Liver (tissue), 9 donors: ENCODE measurements around the gene NR5A1. TPM values are rescaled to one million over a fixed set of nuclear protein-coding genes. Genes with fewer than 3 reads are reported as not detected.

ENCODE experiments used
- DNase-seq: peaks from one replicate; pipeline ENCODE4 v3.0.0-alpha.2; 2017; ENCODE audit warnings: low spot score
- H3K27ac ChIP-seq, 2 donors: one replicate each; pipeline ENCODE4 v1.7.0; 2013; ENCODE audit warnings: inconsistent platforms in 2 of 2, low read length in 2 of 2, control low read depth in 1 of 2, low read depth in 1 of 2, mild to moderate bottlenecking in 1 of 2
- H3K27me3 ChIP-seq, 4 donors: one replicate each; pipeline versions ENCODE4 v1.6.1 to v1.7.0; 2013; ENCODE audit warnings: low read length in 3 of 4, inconsistent platforms in 1 of 4, mild to moderate bottlenecking in 1 of 4, moderate library complexity in 1 of 4; ENCODE audit not compliant: control insufficient read depth in 4 of 4, insufficient read depth in 4 of 4
- H3K36me3 ChIP-seq, 4 donors: one replicate each; pipeline versions ENCODE4 v1.6.1 to v1.7.0; 2013; ENCODE audit warnings: low read length in 3 of 4, mild to moderate bottlenecking in 3 of 4, low read depth in 1 of 4, moderate library complexity in 1 of 4; ENCODE audit not compliant: control insufficient read depth in 4 of 4, insufficient read depth in 3 of 4
- H3K4me1 ChIP-seq, 4 donors: one replicate each; pipeline versions ENCODE4 v1.6.1 to v1.7.0; 2013; ENCODE audit warnings: low read length in 3 of 4, mild to moderate bottlenecking in 3 of 4, moderate library complexity in 1 of 4; ENCODE audit not compliant: control insufficient read depth in 4 of 4, insufficient read depth in 4 of 4
- H3K4me3 ChIP-seq, 3 donors: one replicate each; pipeline versions ENCODE4 v1.6.1 to v1.7.0; 2013; ENCODE audit warnings: low read length in 3 of 3, control low read depth in 1 of 3, low read depth in 1 of 3, mild to moderate bottlenecking in 1 of 3
- H3K9ac ChIP-seq, 2 donors: one replicate each; pipeline ENCODE4 v1.7.0; 2013; ENCODE audit warnings: low read length in 2 of 2, mild to moderate bottlenecking in 2 of 2, moderate library complexity in 2 of 2, control low read depth in 1 of 2, low read depth in 1 of 2
- H3K9me3 ChIP-seq, 4 donors: one replicate each; pipeline versions ENCODE4 v1.6.1 to v1.7.0; 2013; ENCODE audit warnings: low read length in 3 of 4; ENCODE audit not compliant: control insufficient read depth in 4 of 4
- ATF3 ChIP-seq: IDR thresholded peaks from 2 replicates; pipeline ENCODE4 v1.6.1; 2016; ENCODE audit warnings: antibody characterized with exemption
- CTCF ChIP-seq: fragments of 150-350 bp; IDR thresholded peaks from 2 replicates; pipeline ENCODE4 v1.5.1; 2017; ENCODE audit warnings: improper control_type of control experiment, low read depth, low read length; ENCODE audit not compliant: missing input control
- EGR1 ChIP-seq, 2 donors: IDR thresholded peaks; 2 replicates each; pipeline ENCODE4 v1.6.1; 2016 to 2018; ENCODE audit warnings: antibody characterized with exemption in 2 of 2, low read depth in 2 of 2
- FOXA1 ChIP-seq: IDR thresholded peaks from 2 replicates; pipeline ENCODE4 v1.6.1; 2016; ENCODE audit warnings: antibody characterized with exemption
- FOXA2 ChIP-seq: IDR thresholded peaks from 2 replicates; pipeline ENCODE4 v1.6.1; 2016; ENCODE audit warnings: antibody characterized with exemption
- GABPA ChIP-seq, 2 donors: IDR thresholded peaks in 1 of 2; conservative IDR thresholded peaks in 1 of 2; 2 replicates each; pipeline ENCODE4 v1.6.1; 2016; ENCODE audit warnings: antibody characterized with exemption in 2 of 2, mild to moderate bottlenecking in 1 of 2, moderate library complexity in 1 of 2
- HNF4G ChIP-seq: IDR thresholded peaks from 2 replicates; pipeline ENCODE4 v1.6.1; 2016; ENCODE audit warnings: antibody characterized with exemption
- JUND ChIP-seq, 2 donors: IDR thresholded peaks; 2 replicates each; pipeline ENCODE4 v1.6.1; 2016; ENCODE audit warnings: antibody characterized with exemption in 2 of 2
- MAX ChIP-seq: IDR thresholded peaks from 2 replicates; pipeline ENCODE4 v1.6.1; 2016; ENCODE audit warnings: antibody characterized with exemption
- NR2F2 ChIP-seq: IDR thresholded peaks from 2 replicates; pipeline ENCODE4 v1.6.1; 2016; ENCODE audit warnings: antibody characterized with exemption
- RAD21 ChIP-seq, 2 donors: IDR thresholded peaks; 2 replicates each; pipeline ENCODE4 v1.6.1; 2016; ENCODE audit warnings: antibody characterized with exemption in 2 of 2, mild to moderate bottlenecking in 2 of 2
- REST ChIP-seq: IDR thresholded peaks from 2 replicates; pipeline ENCODE4 v1.6.1; 2016; ENCODE audit warnings: antibody characterized with exemption, mild to moderate bottlenecking
- SP1 ChIP-seq: IDR thresholded peaks from 2 replicates; pipeline ENCODE4 v1.6.1; 2018; ENCODE audit warnings: antibody characterized with exemption, mild to moderate bottlenecking
- TAF1 ChIP-seq: conservative IDR thresholded peaks from 2 replicates; pipeline ENCODE4 v1.6.1; 2016; ENCODE audit warnings: antibody characterized with exemption, mild to moderate bottlenecking
- YY1 ChIP-seq: IDR thresholded peaks from 2 replicates; pipeline ENCODE4 v1.6.1; 2016; ENCODE audit warnings: antibody characterized with exemption, mild to moderate bottlenecking
- ZBTB33 ChIP-seq: IDR thresholded peaks from 2 replicates; pipeline ENCODE4 v1.6.1; 2016; ENCODE audit warnings: antibody characterized with exemption
- WGBS: extraction: QIAGEN DNeasy Blood & Tissue Kit; methylation state at CpG from one replicate; pipeline ENCODE4 v1.1.7; 2013; 5-methylcytosine and 5-hydroxymethylcytosine counted together
- polyA plus RNA-seq, 2 donors: library from polyadenylated mRNA; stranded (reverse) in 1 of 2; unstranded in 1 of 2; fragments of 200-250 nt in 1 of 2; fragments of >200 nt in 1 of 2; fragmentation: Nextera tagmentation in 1 of 2; extraction: Ambion mirVana in 1 of 2; gene quantifications; one replicate each; pipeline versions ENCODE4 v1.2.1 to v1.2.3, GENCODE V29; 2013 to 2015
- total RNA-seq, 2 donors: library from RNA; depleted of rRNA; stranded (reverse); fragments of >200 nt; gene quantifications; one replicate each; pipeline ENCODE4 v1.2.3, GENCODE V29; 2014
- donor health status: healthy.
- donor health status: healthy.
- donor health status: healthy.
- donor health status: healthy.
- donor health status: healthy.

The NR5A1 gene
- total and polyA plus RNA-seq, 4 donors = not detected

GRCh38 chr9:124500796-124501611 lies 6.2 kb downstream of the NR5A1 start:
- no peaks in the 10 kb centered on the region for H3K9me3 ChIP-seq
- no peak overlapping the region for H3K27ac ChIP-seq
- peaks cover 0 to 16% (median 8%) of the 10 kb centered on the region in 4 donors for H3K27me3 ChIP-seq
- no peaks in the 10 kb centered on the region for H3K36me3 ChIP-seq
- DNase-seq = no peak
- H3K4me3 ChIP-seq = no peak overlapping the region
- H3K4me1 ChIP-seq = peaks cover 3 to 12% (median 9%) of the 10 kb centered on the region in 4 donors
- WGBS = 74% methylated on average over 12 of the region's 12 CpGs
- no peak overlapping the region for H3K9ac ChIP-seq
- no peak for TF ChIP-seq FOXA1
- TF ChIP-seq RAD21 (IDR thresholded peaks at IDR 0.05) = no peak
- TF ChIP-seq EGR1 (IDR thresholded peaks at IDR 0.05; ENCODE audit: low read depth in 2 of 2) = no peak
- TF ChIP-seq YY1 = no peak
- TF ChIP-seq FOXA2 = no peak
- TF ChIP-seq TAF1 = no peak
- no peak for TF ChIP-seq NR2F2
- TF ChIP-seq REST = no peak
- no peak for TF ChIP-seq JUND (IDR thresholded peaks at IDR 0.05)
- TF ChIP-seq GABPA (IDR thresholded peaks at IDR 0.05 in 1 of 2, conservative IDR thresholded peaks at IDR 0.05 in 1 of 2) = no peak
- no peak for TF ChIP-seq ZBTB33
- no peak for TF ChIP-seq SP1

GRCh38 chr9:124500028-124500795 lies 7.0 kb downstream of the NR5A1 start:
- no peaks in the 10 kb centered on the region for H3K9me3 ChIP-seq
- peaks cover 3 to 19% (median 9%) of the 10 kb centered on the region in 4 donors for H3K4me1 ChIP-seq
- no peak for DNase-seq
- H3K9ac ChIP-seq = no peak overlapping the region
- 92% methylated on average over 40 of the region's 40 CpGs for WGBS
- no peak overlapping the region for H3K4me3 ChIP-seq
- no peak overlapping the region for H3K27ac ChIP-seq
- peaks cover 0 to 13% (median 5%) of the 10 kb centered on the region in 4 donors for H3K27me3 ChIP-seq
- no peaks in the 10 kb centered on the region for H3K36me3 ChIP-seq
- no peak for TF ChIP-seq EGR1 (IDR thresholded peaks at IDR 0.05; ENCODE audit: low read depth in 2 of 2)
- no peak for TF ChIP-seq HNF4G
- TF ChIP-seq CTCF = no peak
- no peak for TF ChIP-seq SP1
- TF ChIP-seq ATF3 = no peak
- TF ChIP-seq ZBTB33 = no peak
- no peak for TF ChIP-seq REST
- TF ChIP-seq TAF1 = no peak
- no peak for TF ChIP-seq MAX
